ENCODE data around the gene CUX1. TPM values are rescaled to one million over a fixed set of nuclear protein-coding genes. Genes with fewer than 3 reads are reported as not detected.

The CUX1 gene
- total and polyA plus RNA-seq, 10 of the 15 experiments (the other 5 are each of a cell fraction or from before 2014, with no cell fraction given) = 6.1 to 48.6 (median 25.9) TPM

DNA sequence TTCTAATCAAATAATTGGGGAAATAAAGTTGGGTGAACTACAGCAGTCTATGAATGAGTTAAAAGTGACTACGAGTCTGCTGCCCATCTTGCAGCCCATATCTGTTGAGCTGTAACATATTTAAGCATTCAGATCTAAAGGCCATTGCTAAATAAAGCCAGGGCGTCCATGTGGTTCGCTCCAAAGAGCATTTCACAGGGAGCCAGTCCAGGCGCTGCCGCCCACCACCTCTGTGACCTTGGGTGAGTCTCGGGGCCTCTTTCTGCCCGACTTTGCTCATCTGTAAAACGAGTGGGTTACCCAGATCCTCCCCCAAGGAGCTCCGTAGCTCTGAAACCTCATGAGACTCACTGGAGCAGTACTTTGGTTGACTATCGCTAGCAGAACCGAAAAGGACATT lies 223.1 kb downstream of the CUX1 start (continued):
- TF ChIP-seq, protein P1, sequence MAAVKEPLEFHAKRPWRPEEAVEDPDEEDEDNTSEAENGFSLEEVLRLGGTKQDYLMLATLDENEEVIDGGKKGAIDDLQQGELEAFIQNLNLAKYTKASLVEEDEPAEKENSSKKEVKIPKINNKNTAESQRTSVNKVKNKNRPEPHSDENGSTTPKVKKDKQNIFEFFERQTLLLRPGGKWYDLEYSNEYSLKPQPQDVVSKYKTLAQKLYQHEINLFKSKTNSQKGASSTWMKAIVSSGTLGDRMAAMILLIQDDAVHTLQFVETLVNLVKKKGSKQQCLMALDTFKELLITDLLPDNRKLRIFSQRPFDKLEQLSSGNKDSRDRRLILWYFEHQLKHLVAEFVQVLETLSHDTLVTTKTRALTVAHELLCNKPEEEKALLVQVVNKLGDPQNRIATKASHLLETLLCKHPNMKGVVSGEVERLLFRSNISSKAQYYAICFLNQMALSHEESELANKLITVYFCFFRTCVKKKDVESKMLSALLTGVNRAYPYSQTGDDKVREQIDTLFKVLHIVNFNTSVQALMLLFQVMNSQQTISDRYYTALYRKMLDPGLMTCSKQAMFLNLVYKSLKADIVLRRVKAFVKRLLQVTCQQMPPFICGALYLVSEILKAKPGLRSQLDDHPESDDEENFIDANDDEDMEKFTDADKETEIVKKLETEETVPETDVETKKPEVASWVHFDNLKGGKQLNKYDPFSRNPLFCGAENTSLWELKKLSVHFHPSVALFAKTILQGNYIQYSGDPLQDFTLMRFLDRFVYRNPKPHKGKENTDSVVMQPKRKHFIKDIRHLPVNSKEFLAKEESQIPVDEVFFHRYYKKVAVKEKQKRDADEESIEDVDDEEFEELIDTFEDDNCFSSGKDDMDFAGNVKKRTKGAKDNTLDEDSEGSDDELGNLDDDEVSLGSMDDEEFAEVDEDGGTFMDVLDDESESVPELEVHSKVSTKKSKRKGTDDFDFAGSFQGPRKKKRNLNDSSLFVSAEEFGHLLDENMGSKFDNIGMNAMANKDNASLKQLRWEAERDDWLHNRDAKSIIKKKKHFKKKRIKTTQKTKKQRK (IDR thresholded peaks at IDR 0.05; ENCODE audit: low read depth, low read length) = no peak
- no peak for TF ChIP-seq RELA (IDR thresholded peaks at IDR 0.05; ENCODE audit: borderline replicate concordance, partially characterized antibody)
- no peak for TF ChIP-seq SREBF2 (IDR thresholded peaks at IDR 0.05; ENCODE audit: low read length)
- no peak for TF ChIP-seq HDGF (IDR thresholded peaks at IDR 0.05)

DNA sequence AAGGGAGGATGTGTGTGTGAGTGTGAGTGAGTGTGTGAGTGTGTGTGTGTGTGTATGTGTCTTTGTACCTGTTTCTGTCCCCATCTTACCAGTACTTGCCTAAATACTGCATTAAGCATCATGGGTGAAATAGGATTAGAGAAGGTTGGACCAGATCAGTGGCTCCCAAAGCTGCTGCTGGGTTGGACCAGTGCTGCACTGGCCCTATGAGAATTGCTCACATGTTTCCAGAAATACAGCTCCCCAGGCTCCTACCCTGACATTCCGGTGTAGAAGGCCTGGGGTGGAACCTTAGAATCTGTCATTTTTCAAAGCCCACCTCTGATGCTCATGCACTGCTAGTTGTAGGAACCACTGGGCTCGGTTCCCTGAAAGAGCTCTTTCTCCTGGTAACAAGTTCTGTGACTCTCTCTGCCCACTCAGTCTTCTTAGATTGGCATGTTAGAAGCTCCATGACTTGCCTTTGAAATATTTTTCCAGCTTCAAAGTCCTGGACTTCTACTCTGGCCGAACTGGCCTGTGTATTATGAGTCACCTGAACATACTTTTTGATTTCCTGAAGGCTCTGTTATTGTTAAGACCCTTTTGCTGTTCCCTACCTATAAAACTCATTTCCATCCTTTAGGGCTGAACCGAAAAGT lies 224.7 kb downstream of the CUX1 start:
- Histone ChIP-seq H4K20me1 (ENCODE audit: control insufficient read depth, insufficient read depth) (0 out of 2 replicates have a peak, but pooled peaks cover 4% of the 10 kb centered on the region), H3K27ac (ENCODE audit: control insufficient read depth, insufficient read depth) (no peak overlapping the region), H3K9me3 (replicated peaks; ENCODE audit: control insufficient read depth, insufficient read depth, low read length) (no peaks in the 10 kb centered on the region), H3K4me3 (no peak overlapping the region), H3K4me2 (ENCODE audit: control insufficient read depth, insufficient read depth) (no peak overlapping the region), H3K9ac (ENCODE audit: control insufficient read depth, insufficient read depth, low read length) (no peak overlapping the region), H3K36me3 (ENCODE audit: control insufficient read depth in 2 of 2, insufficient read depth in 2 of 2, low read length in 1 of 2) (peaks cover 0 to 4% of the 10 kb centered on the region in 2 experiments; a peak in 3 of 4 replicates), H3K79me2 (ENCODE audit: control insufficient read depth, insufficient read depth, low read length) (peaks cover 2% of the 10 kb centered on the region), H3K27me3 (replicated peaks in 1 of 2; ENCODE audit: control insufficient read depth in 2 of 2, insufficient read depth in 2 of 2, low read length in 1 of 2) (no peaks in the 10 kb centered on the region), H3K4me1 (ENCODE audit: control insufficient read depth, insufficient read depth, low read length) (peaks cover 42% of the 10 kb centered on the region), H2AFZ (ENCODE audit: control insufficient read depth, low read depth, low read length) (no peak overlapping the region)
- peak; percentile 78 for FAIRE-seq
- BruUV-seq (replicated peaks) = no TSS peak
- RAD21 ChIA-PET (ENCODE audit: unreplicated experiment) = interaction anchor here (1.1 to 1.6 kb wide), 2 partner anchors 52 to 185 kb away, joined by 4 read pairs; no protein-coding TSS in a partner anchor
- CTCF ChIA-PET = interaction anchor here (0.6 kb wide), 1 partner anchor 10 kb away, joined by 3 read pairs; no protein-coding TSS in a partner anchor
- POLR2A ChIA-PET = interaction anchor here (0.5 to 1.2 kb wide), 2 partner anchors 20 to 342 kb away, joined by 3 read pairs; no protein-coding TSS in a partner anchor
- in situ Hi-C loops (cut with MboI) = no loop called here
- no peak for ATAC-seq
- SMC1A ChIA-PET (ENCODE audit: uncharacterized antibody, unreplicated experiment) = interaction anchor here (0.6 to 2.0 kb wide), 4 partner anchors 13 to 186 kb away, joined by 3 to 7 read pairs (median 4); no protein-coding TSS in a partner anchor
- WGBS (ENCODE audit: insufficient coverage, insufficient replicate concordance, low lambda C conversion rate, missing lambda C conversion rate) = 93% methylated on average over 4 of the region's 4 CpGs
- no peak for DNase-seq (ENCODE audit: low read depth, low spot score)
- intact Hi-C loops (cut with micrococcal nuclease; ENCODE audit: unreplicated experiment) = no loop called here
- TF ChIP-seq, protein P2, sequence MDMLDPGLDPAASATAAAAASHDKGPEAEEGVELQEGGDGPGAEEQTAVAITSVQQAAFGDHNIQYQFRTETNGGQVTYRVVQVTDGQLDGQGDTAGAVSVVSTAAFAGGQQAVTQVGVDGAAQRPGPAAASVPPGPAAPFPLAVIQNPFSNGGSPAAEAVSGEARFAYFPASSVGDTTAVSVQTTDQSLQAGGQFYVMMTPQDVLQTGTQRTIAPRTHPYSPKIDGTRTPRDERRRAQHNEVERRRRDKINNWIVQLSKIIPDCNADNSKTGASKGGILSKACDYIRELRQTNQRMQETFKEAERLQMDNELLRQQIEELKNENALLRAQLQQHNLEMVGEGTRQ (IDR thresholded peaks at IDR 0.05; ENCODE audit: borderline replicate concordance, low read depth, low read length) = no peak
- no peak for TF ChIP-seq SRF (IDR thresholded peaks at IDR 0.05; ENCODE audit: low read depth in 2 of 2, low read length in 2 of 2)
- TF ChIP-seq, protein P3, sequence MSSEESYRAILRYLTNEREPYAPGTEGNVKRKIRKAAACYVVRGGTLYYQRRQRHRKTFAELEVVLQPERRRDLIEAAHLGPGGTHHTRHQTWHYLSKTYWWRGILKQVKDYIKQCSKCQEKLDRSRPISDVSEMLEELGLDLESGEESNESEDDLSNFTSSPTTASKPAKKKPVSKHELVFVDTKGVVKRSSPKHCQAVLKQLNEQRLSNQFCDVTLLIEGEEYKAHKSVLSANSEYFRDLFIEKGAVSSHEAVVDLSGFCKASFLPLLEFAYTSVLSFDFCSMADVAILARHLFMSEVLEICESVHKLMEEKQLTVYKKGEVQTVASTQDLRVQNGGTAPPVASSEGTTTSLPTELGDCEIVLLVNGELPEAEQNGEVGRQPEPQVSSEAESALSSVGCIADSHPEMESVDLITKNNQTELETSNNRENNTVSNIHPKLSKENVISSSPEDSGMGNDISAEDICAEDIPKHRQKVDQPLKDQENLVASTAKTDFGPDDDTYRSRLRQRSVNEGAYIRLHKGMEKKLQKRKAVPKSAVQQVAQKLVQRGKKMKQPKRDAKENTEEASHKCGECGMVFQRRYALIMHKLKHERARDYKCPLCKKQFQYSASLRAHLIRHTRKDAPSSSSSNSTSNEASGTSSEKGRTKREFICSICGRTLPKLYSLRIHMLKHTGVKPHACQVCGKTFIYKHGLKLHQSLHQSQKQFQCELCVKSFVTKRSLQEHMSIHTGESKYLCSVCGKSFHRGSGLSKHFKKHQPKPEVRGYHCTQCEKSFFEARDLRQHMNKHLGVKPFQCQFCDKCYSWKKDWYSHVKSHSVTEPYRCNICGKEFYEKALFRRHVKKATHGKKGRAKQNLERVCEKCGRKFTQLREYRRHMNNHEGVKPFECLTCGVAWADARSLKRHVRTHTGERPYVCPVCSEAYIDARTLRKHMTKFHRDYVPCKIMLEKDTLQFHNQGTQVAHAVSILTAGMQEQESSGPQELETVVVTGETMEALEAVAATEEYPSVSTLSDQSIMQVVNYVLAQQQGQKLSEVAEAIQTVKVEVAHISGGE (CRISPR knock-in tag; IDR thresholded peaks at IDR 0.05) = no peak
- TF ChIP-seq, protein P4, sequence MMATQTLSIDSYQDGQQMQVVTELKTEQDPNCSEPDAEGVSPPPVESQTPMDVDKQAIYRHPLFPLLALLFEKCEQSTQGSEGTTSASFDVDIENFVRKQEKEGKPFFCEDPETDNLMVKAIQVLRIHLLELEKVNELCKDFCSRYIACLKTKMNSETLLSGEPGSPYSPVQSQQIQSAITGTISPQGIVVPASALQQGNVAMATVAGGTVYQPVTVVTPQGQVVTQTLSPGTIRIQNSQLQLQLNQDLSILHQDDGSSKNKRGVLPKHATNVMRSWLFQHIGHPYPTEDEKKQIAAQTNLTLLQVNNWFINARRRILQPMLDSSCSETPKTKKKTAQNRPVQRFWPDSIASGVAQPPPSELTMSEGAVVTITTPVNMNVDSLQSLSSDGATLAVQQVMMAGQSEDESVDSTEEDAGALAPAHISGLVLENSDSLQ (IDR thresholded peaks at IDR 0.05) = no peak
- no peak for TF ChIP-seq TARDBP (IDR thresholded peaks at IDR 0.05; ENCODE audit: borderline replicate concordance)
- TF ChIP-seq SUPT20H (IDR thresholded peaks at IDR 0.05; ENCODE audit: borderline replicate concordance, control insufficient read depth, low read depth, low read length) = no peak
- TF ChIP-seq MTA2 (IDR thresholded peaks at IDR 0.05; ENCODE audit: low read depth) = no peak
- no peak for TF ChIP-seq CHD2 (IDR thresholded peaks at IDR 0.05; ENCODE audit: borderline replicate concordance, low read depth, low read length)
- TF ChIP-seq BRCA1 (IDR thresholded peaks at IDR 0.05; ENCODE audit: low read depth, low read length) = no peak
